HepG2 (cell line): ENCODE data around the gene LRRC45. TPM values are rescaled to one million over a fixed set of nuclear protein-coding genes. Genes with fewer than 3 reads are reported as not detected.

Source experiments
- ATAC-seq: fragments of 200-7000 bp; cut with Tn5 transposase; 3 replicates; pipeline ENCODE4 v1.9.1; 2020; ENCODE audit warnings: mild to moderate bottlenecking, moderate library complexity
- BruUV-seq: library from RNA; stranded (reverse); fragments of 400-500 nt; replicated peaks from 2 replicates; lab custom pipeline; 2021; lab: Mats Ljungman, UMichigan
- CTCF ChIA-PET: fragments of 300-600 bp; formaldehyde crosslinking; extraction: SDS; loops from one replicate; lab custom pipeline; 2021; ENCODE audit warnings: low total read pairs, inconsistent platforms, low intra/inter-chr PET ratio; lab: Yijun Ruan, JAX
- POLR2A ChIA-PET: fragments of 350-600 bp; sonication (Branson Sonifier 250); formaldehyde crosslinking; loops from one replicate; lab custom pipeline; 2020; ENCODE audit warnings: antibody characterized with exemption, inconsistent platforms; lab: Yijun Ruan, JAX
- DNase-seq: peaks from one replicate; pipeline ENCODE4 v3.0.0-alpha.2; 2015; ENCODE audit warnings: low spot score
- FAIRE-seq: peaks from 3 replicates; lab custom pipeline; 2011; peaks lifted over from hg19 to GRCh38; lab: Jason Lieb, UNC
- H2AFZ ChIP-seq: one replicate; pipeline ENCODE4 v1.6.1; 2011; ENCODE audit warnings: low read length, inconsistent platforms
- H3K27ac ChIP-seq: fragments of 300-600 bp; 3 replicates; pipeline ENCODE4 v1.8.0; 2011; ENCODE audit warnings: mixed run types, mild to moderate bottlenecking, mixed read lengths, low read length, inconsistent platforms; ENCODE audit not compliant: insufficient read depth; ENCODE audit errors: extremely low read length
- H3K27me3 ChIP-seq, 2 experiments: fragments of 200-600 bp in 1 of 2; 2 replicates in 1 of 2; 3 replicates in 1 of 2; pipeline versions ENCODE4 v1.6.0 to v1.8.0; 2011; ENCODE audit warnings: low read length in 2 of 2, mild to moderate bottlenecking in 2 of 2, moderate library complexity in 2 of 2, inconsistent platforms in 1 of 2; ENCODE audit not compliant: insufficient read depth in 2 of 2, control insufficient read depth in 1 of 2
- H3K36me3 ChIP-seq, 2 experiments: fragments of 200-600 bp in 1 of 2; replicated peaks in 1 of 2; 2 replicates in 1 of 2; 3 replicates in 1 of 2; pipeline versions ENCODE4 v1.5.1 to v1.8.0; 2011; ENCODE audit warnings: low read length in 2 of 2, inconsistent platforms in 1 of 2; ENCODE audit not compliant: insufficient read depth in 2 of 2, control insufficient read depth in 1 of 2
- H3K4me1 ChIP-seq: 2 replicates; pipeline ENCODE4 v1.5.1; 2012; ENCODE audit warnings: low read length, inconsistent platforms; ENCODE audit not compliant: insufficient read depth
- H3K4me2 ChIP-seq: 2 replicates; pipeline ENCODE4 v1.6.0; 2011; ENCODE audit warnings: low read depth, low read length, inconsistent platforms
- H3K4me3 ChIP-seq, 3 experiments: fragments of 200-600 bp in 1 of 3; sonication (generic), shearing (Covaris generic) in 1 of 3; replicated peaks in 1 of 3; 2 replicates each; pipeline ENCODE4 v1.5.1; 2011 to 2016; ENCODE audit warnings: low read length in 3 of 3, inconsistent platforms in 2 of 3, low read depth in 2 of 3, mild to moderate bottlenecking in 2 of 3, control low read depth in 1 of 3, mixed read lengths in 1 of 3; ENCODE audit not compliant: insufficient read depth in 1 of 3
- H3K79me2 ChIP-seq: one replicate; pipeline ENCODE4 v1.6.1; 2011; ENCODE audit warnings: low read length, inconsistent platforms; ENCODE audit not compliant: insufficient read depth
- H3K9ac ChIP-seq: 2 replicates; pipeline ENCODE4 v1.6.0; 2011; ENCODE audit warnings: mild to moderate bottlenecking, low read depth, low read length, inconsistent platforms; ENCODE audit not compliant: insufficient read depth
- H3K9me3 ChIP-seq: 2 replicates; pipeline ENCODE4 v1.5.1; 2012; ENCODE audit warnings: mild to moderate bottlenecking, low read length
- H4K20me1 ChIP-seq: 2 replicates; pipeline ENCODE4 v1.6.0; 2011; ENCODE audit warnings: inconsistent platforms, mild to moderate bottlenecking, low read length, moderate library complexity; ENCODE audit not compliant: insufficient read depth
- ARID3A ChIP-seq: IDR thresholded peaks from 2 replicates; pipeline ENCODE4 v1.6.1; 2012; ENCODE audit warnings: low read depth, low read length, improper control_type of control experiment
- ARNT ChIP-seq: fragments of 450-650 bp; IDR thresholded peaks from 2 replicates; pipeline ENCODE4 v1.6.1; 2017
- CHCHD3 ChIP-seq: sonication (generic); formaldehyde crosslinking; IDR thresholded peaks from 2 replicates; pipeline ENCODE4 v1.8.0; 2022; ENCODE audit warnings: mild to moderate bottlenecking, missing genetic modification reagents, moderate library complexity
- ESRRA ChIP-seq: sonication (generic); formaldehyde crosslinking; IDR thresholded peaks from 2 replicates; pipeline ENCODE4 v1.5.1; 2020; ENCODE audit warnings: mild to moderate bottlenecking, low read depth, missing genetic modification reagents
- FOXC1 ChIP-seq: sonication (generic); formaldehyde crosslinking; IDR thresholded peaks from 2 replicates; pipeline ENCODE4 v1.8.0; 2022; ENCODE audit warnings: mild to moderate bottlenecking, missing genetic modification reagents, borderline replicate concordance
- GFI1 ChIP-seq: sonication (generic); formaldehyde crosslinking; IDR thresholded peaks from 2 replicates; pipeline ENCODE4 v1.5.0; 2020; ENCODE audit warnings: missing genetic modification reagents, mild to moderate bottlenecking, borderline replicate concordance
- GZF1 ChIP-seq: sonication (generic); formaldehyde crosslinking; IDR thresholded peaks from 2 replicates; pipeline ENCODE4 v1.5.1; 2020; ENCODE audit warnings: mild to moderate bottlenecking, missing genetic modification reagents
- HNF1B ChIP-seq: sonication (generic); formaldehyde crosslinking; IDR thresholded peaks from 2 replicates; pipeline ENCODE4 v1.5.1; 2020; ENCODE audit warnings: mild to moderate bottlenecking, moderate library complexity, missing genetic modification reagents
- HNRNPLL ChIP-seq: fragments of 200-400 bp; formaldehyde crosslinking; IDR thresholded peaks from 2 replicates; pipeline ENCODE4 v1.6.1; 2017; ENCODE audit warnings: mild to moderate bottlenecking, low read depth, low read length; ENCODE audit not compliant: poor library complexity, severe bottlenecking
- HOMEZ ChIP-seq: IDR thresholded peaks from 2 replicates; pipeline ENCODE4 v1.6.1; 2016; ENCODE audit warnings: low read depth
- HOXA7 ChIP-seq: sonication (generic); formaldehyde crosslinking; IDR thresholded peaks from 2 replicates; pipeline ENCODE4 v1.8.1; 2022; ENCODE audit warnings: mild to moderate bottlenecking, missing genetic modification reagents, moderate library complexity
- MEIS1 ChIP-seq: sonication (generic); formaldehyde crosslinking; IDR thresholded peaks from 2 replicates; pipeline ENCODE4 v1.9.0; 2021; ENCODE audit warnings: mild to moderate bottlenecking, missing genetic modification reagents, moderate library complexity, borderline replicate concordance
- NFE2L1 ChIP-seq: sonication (generic); formaldehyde crosslinking; IDR thresholded peaks from 2 replicates; pipeline ENCODE4 v1.4.0; 2020; ENCODE audit warnings: missing genetic modification reagents, mild to moderate bottlenecking, borderline replicate concordance
- SMAD9 ChIP-seq: sonication (generic); formaldehyde crosslinking; IDR thresholded peaks from 2 replicates; pipeline ENCODE4 v1.5.1; 2020; ENCODE audit warnings: mild to moderate bottlenecking, missing genetic modification reagents
- SRSF9 ChIP-seq: fragments of 200-400 bp; formaldehyde crosslinking; IDR thresholded peaks from 2 replicates; pipeline ENCODE4 v1.6.1; 2018; ENCODE audit warnings: borderline replicate concordance, mild to moderate bottlenecking, low read depth, low read length; ENCODE audit not compliant: insufficient read depth, poor library complexity, severe bottlenecking
- ZKSCAN5 ChIP-seq: sonication (generic); formaldehyde crosslinking; IDR thresholded peaks from 2 replicates; pipeline ENCODE4 v1.5.1; 2020; ENCODE audit warnings: mild to moderate bottlenecking, missing genetic modification reagents
- ZNF501 ChIP-seq: sonication (generic); formaldehyde crosslinking; IDR thresholded peaks from 2 replicates; pipeline ENCODE4 v1.5.1; 2020; ENCODE audit warnings: mild to moderate bottlenecking, moderate library complexity, missing genetic modification reagents
- ZNF660 ChIP-seq: sonication (generic); formaldehyde crosslinking; IDR thresholded peaks from 2 replicates; pipeline ENCODE4 v1.5.1; 2020; ENCODE audit warnings: mild to moderate bottlenecking, low read depth, missing genetic modification reagents, borderline replicate concordance
- ZNF790 ChIP-seq: sonication (generic); formaldehyde crosslinking; IDR thresholded peaks from 2 replicates; pipeline ENCODE4 v1.8.0; 2022; ENCODE audit warnings: missing genetic modification reagents, mild to moderate bottlenecking, borderline replicate concordance
- WGBS: methylation state at CpG from one replicate; pipeline ENCODE4 v1.1.6; 2017; ENCODE audit warnings: low lambda C conversion rate; 5-methylcytosine and 5-hydroxymethylcytosine counted together
- in situ Hi-C: cut with HindIII; loops from 2 replicates; pipeline ENCODE4 v1.10.0; 2017; ENCODE audit warnings: low pct_unique_long_range_greater_than_20kb; ENCODE audit not compliant: extremely low pct_ligation_motif_present
- intact Hi-C: fragments of 100-400 bp; cut with micrococcal nuclease; formaldehyde crosslinking; loops from one replicate; pipeline ENCODE4 v1.10.0; 2022; ENCODE audit not compliant: unreplicated experiment
- polyA plus RNA-seq, 8 experiments: library from polyadenylated mRNA; depleted of rRNA in 3 of 8; stranded (reverse) in 7 of 8; unstranded in 1 of 8; fragments of >200 nt; fragmentation: Illumina TruSeq in 4 of 8; extraction: Trizol in 4 of 8; gene quantifications; 2 replicates each; pipeline versions ENCODE4 v1.2.1 to v1.2.3, GENCODE V29; 2011 to 2016; ENCODE audit warnings: low read depth in 4 of 8, missing spikeins in 1 of 8, mixed read lengths in 1 of 8; ENCODE audit not compliant: insufficient read depth in 1 of 8
- total RNA-seq, 5 experiments: library from RNA; depleted of rRNA; stranded (reverse); fragments of >200 nt; fragmentation: Illumina TruSeq; extraction: Trizol; gene quantifications; 2 replicates each; pipeline ENCODE4 v1.2.3, GENCODE V29; 2016; ENCODE audit warnings: low read depth in 1 of 5

LRRC45 gene
- total and polyA plus RNA-seq, 2 of the 13 experiments (the other 11 are each of a cell fraction or from before 2014, with no cell fraction given), result 11.6 to 48.1 TPM

- no peak for ATAC-seq
- POLR2A ChIA-PET, result interaction anchor here (1.0 to 3.4 kb wide), 5 partner anchors 9 to 180 kb away, joined by 3 to 33 read pairs (median 6); partner anchors contain the start of genes CENPX, DCXR, DUS1L and LRRC45
- intact Hi-C loops, result loop anchor here (5.0 kb wide), 1 partner anchor 47 kb away; the partner anchor contains the start of gene FASN
- H3K4me1 ChIP-seq, result peaks cover 41% of the 10 kb centered on the region
- peak overlapping the region; percentile 100 for H3K4me2 ChIP-seq
- H3K27me3 ChIP-seq, result no peaks in the 10 kb centered on the region; a peak in 2 of 5 replicates
- peak overlapping the region; percentile 76 to 99 (median 95) for H3K4me3 ChIP-seq
- FAIRE-seq, result no peak
- H3K9ac ChIP-seq, result peak overlapping the region; percentile 88
- peaks cover 14 to 42% of the 10 kb centered on the region in 2 experiments for H3K36me3 ChIP-seq
- BruUV-seq, result TSS peak; percentile 44
- no peaks in the 10 kb centered on the region for H3K9me3 ChIP-seq
- peaks cover 37% of the 10 kb centered on the region for H3K79me2 ChIP-seq
- in situ Hi-C loops, result no loop called here
- peak overlapping the region; percentile 71 for H3K27ac ChIP-seq
- CTCF ChIA-PET, result no interaction called here
- H4K20me1 ChIP-seq, result no peaks in the 10 kb centered on the region; the same call in 1 of the 2 replicates
- no peak for DNase-seq
- H2AFZ ChIP-seq, result no peak overlapping the region
- WGBS, result 87% methylated on average over 17 of the region's 28 CpGs
- TF ChIP-seq SMAD9 (no peak), ZNF790 (CRISPR knock-in tag) (no peak), SRSF9 (no peak), GZF1 (CRISPR knock-in tag) (peak; percentile 17; the same call in 1 of the 2 replicates), CHCHD3 (CRISPR knock-in tag) (0 out of 2 replicates have a peak, but pooled peaks have one; percentile 86), FOXC1 (0 out of 2 replicates have a peak, but pooled peaks have one; percentile 31), GFI1 (CRISPR knock-in tag) (no peak), ARNT (no peak), HNRNPLL (peak; percentile 16), NFE2L1 (CRISPR knock-in tag) (0 out of 2 replicates have a peak, but pooled peaks have one; percentile 38), HOXA7 (no peak), ZNF660 (CRISPR knock-in tag) (no peak), ZNF501 (CRISPR knock-in tag) (peak; percentile 56; the same call in 1 of the 2 replicates), MEIS1 (CRISPR knock-in tag) (0 out of 2 replicates have a peak, but pooled peaks have one; percentile 21), ARID3A (no peak), ESRRA (CRISPR knock-in tag) (no peak), HNF1B (CRISPR knock-in tag) (peak; percentile 67), HOMEZ (CRISPR knock-in tag) (no peak), ZKSCAN5 (CRISPR knock-in tag) (0 out of 2 replicates have a peak, but pooled peaks have one; percentile 45)
These were observed 27.2 kb downstream of the LRRC45 start for GRCh38 chr17:82050152-82050760.
